ENCODE results near the gene TMTC3.

Gene TMTC3

GRCh38 chr12:88187571-88187970, 45.5 kb downstream of the TMTC3 start:
- Histone ChIP-seq H3K4me3 (ENCODE audit: low read depth, low read length) (no peak overlapping the region), H3K4me1 (ENCODE audit: control insufficient read depth, insufficient read depth, low read length) (no peaks in the 10 kb centered on the region), H3K27ac (ENCODE audit: extremely low read depth, low read depth, low read length) (no peak overlapping the region), H3K36me3 (ENCODE audit: control insufficient read depth in 2 of 2, insufficient read depth in 1 of 2, low read length in 2 of 2) (peaks cover 7 to 23% of the 10 kb centered on the region in 2 experiments; a peak in 2 of 3 replicates), H3K9me3 (ENCODE audit: control insufficient read depth, insufficient read depth, low read depth, low read length) (no peaks in the 10 kb centered on the region)
- TF ChIP-seq ZBTB17 (tag by site-specific recombination; IDR thresholded peaks at IDR 0.05) (no peak), GLIS2 (tag by site-specific recombination; IDR thresholded peaks at IDR 0.05) (no peak), ZNF221 (tag by site-specific recombination; IDR thresholded peaks at IDR 0.05; ENCODE audit: borderline replicate concordance) (no peak), ZNF473 (tag by site-specific recombination; IDR thresholded peaks at IDR 0.05) (no peak), ZSCAN23 (tag by site-specific recombination; IDR thresholded peaks at IDR 0.05) (no peak), ZNF223 (tag by site-specific recombination; IDR thresholded peaks at IDR 0.05) (no peak), ZNF16 (tag by site-specific recombination; IDR thresholded peaks at IDR 0.05; ENCODE audit: low read depth) (no peak)
- CTCF ChIA-PET: no interaction called here
- POLR2A ChIA-PET: no interaction called here

- no peak overlapping the region for H3K27ac ChIP-seq (ENCODE audit: extremely low read depth, low read depth, low read length)
- no peak overlapping the region for H3K4me3 ChIP-seq (ENCODE audit: low read depth, low read length)
- no peaks in the 10 kb centered on the region for H3K9me3 ChIP-seq (ENCODE audit: control insufficient read depth, insufficient read depth, low read depth, low read length)
- CTCF ChIA-PET: interaction anchor here (0.7 to 0.9 kb wide), 2 partner anchors 12 to 135 kb away, joined by 3 to 5 read pairs; no protein-coding TSS in a partner anchor
- peaks cover 7 to 24% of the 10 kb centered on the region in 2 experiments for H3K36me3 ChIP-seq (ENCODE audit: control insufficient read depth in 2 of 2, insufficient read depth in 1 of 2, low read length in 2 of 2)
- POLR2A ChIA-PET: no interaction called here
- no peaks in the 10 kb centered on the region for H3K4me1 ChIP-seq (ENCODE audit: control insufficient read depth, insufficient read depth, low read length)
- no peak for TF ChIP-seq ZFP41 (tag by site-specific recombination; IDR thresholded peaks at IDR 0.05; ENCODE audit: borderline replicate concordance)
- TF ChIP-seq ZNF626 (tag by site-specific recombination; IDR thresholded peaks at IDR 0.05): no peak
- TF ChIP-seq ZNF341 (tag by site-specific recombination; IDR thresholded peaks at IDR 0.05; ENCODE audit: low read depth): no peak
- TF ChIP-seq FEZF1 (tag by site-specific recombination; IDR thresholded peaks at IDR 0.05): no peak
- TF ChIP-seq ZNF302 (tag by site-specific recombination; IDR thresholded peaks at IDR 0.05; ENCODE audit: low read depth): no peak
- no peak for TF ChIP-seq BCL11B (tag by site-specific recombination; IDR thresholded peaks at IDR 0.05; ENCODE audit: low read depth)
- no peak for TF ChIP-seq ZNF362 (tag by site-specific recombination; IDR thresholded peaks at IDR 0.05)
These were observed 46.1 kb downstream of the TMTC3 start for GRCh38 chr12:88188180-88188579.

- H3K27ac ChIP-seq (ENCODE audit: extremely low read depth, low read depth, low read length): no peak overlapping the region
- ChIA-PET POLR2A (no interaction called here), CTCF (no interaction called here)
- H3K4me3 ChIP-seq (ENCODE audit: low read depth, low read length): no peak overlapping the region
- H3K9me3 ChIP-seq (ENCODE audit: control insufficient read depth, insufficient read depth, low read depth, low read length): no peaks in the 10 kb centered on the region
- H3K36me3 ChIP-seq (ENCODE audit: control insufficient read depth in 2 of 2, insufficient read depth in 1 of 2, low read length in 2 of 2): peaks cover 23 to 34% of the 10 kb centered on the region in 2 experiments
- TF ChIP-seq ZNF629 (tag by site-specific recombination; IDR thresholded peaks at IDR 0.05): no peak
- no peak for TF ChIP-seq ZBTB11 (tag by site-specific recombination; conservative IDR thresholded peaks at IDR 0.05; ENCODE audit: low read depth)
- TF ChIP-seq SALL2 (tag by site-specific recombination; IDR thresholded peaks at IDR 0.05; ENCODE audit: borderline replicate concordance): no peak
- no peak for TF ChIP-seq KLF8 (tag by site-specific recombination; IDR thresholded peaks at IDR 0.05)
- no peak for TF ChIP-seq OSR2 (tag by site-specific recombination; IDR thresholded peaks at IDR 0.05)
- no peak for TF ChIP-seq ZBTB21 (tag by site-specific recombination; IDR thresholded peaks at IDR 0.05)
- TF ChIP-seq ZNF121 (tag by site-specific recombination; IDR thresholded peaks at IDR 0.05): no peak
- TF ChIP-seq ZNF596 (tag by site-specific recombination; IDR thresholded peaks at IDR 0.05): no peak
- no peak for TF ChIP-seq ZNF302 (tag by site-specific recombination; IDR thresholded peaks at IDR 0.05; ENCODE audit: low read depth)
- TF ChIP-seq KLF10 (tag by site-specific recombination; IDR thresholded peaks at IDR 0.05): no peak
- no peak for TF ChIP-seq ZNF280D (tag by site-specific recombination; IDR thresholded peaks at IDR 0.05)
- TF ChIP-seq ZNF623 (tag by site-specific recombination; IDR thresholded peaks at IDR 0.05): no peak
- no peaks in the 10 kb centered on the region for H3K4me1 ChIP-seq (ENCODE audit: control insufficient read depth, insufficient read depth, low read length)
These were observed 50.3 kb downstream of the TMTC3 start for GRCh38 chr12:88192426-88192825.
